VCaP (cell line): Measurements from ENCODE around the gene PLCL1.

ENCODE experiments used
- H3K27ac ChIP-seq: fragments of 450-650 bp; 2 replicates; pipeline ENCODE4 v1.5.1; 2017
- CTCF ChIP-seq: fragments of 450-650 bp; conservative IDR thresholded peaks from 2 replicates; pipeline ENCODE4 v1.5.1; 2017; ENCODE audit warnings: mild to moderate bottlenecking, moderate library complexity

Gene PLCL1

DNA sequence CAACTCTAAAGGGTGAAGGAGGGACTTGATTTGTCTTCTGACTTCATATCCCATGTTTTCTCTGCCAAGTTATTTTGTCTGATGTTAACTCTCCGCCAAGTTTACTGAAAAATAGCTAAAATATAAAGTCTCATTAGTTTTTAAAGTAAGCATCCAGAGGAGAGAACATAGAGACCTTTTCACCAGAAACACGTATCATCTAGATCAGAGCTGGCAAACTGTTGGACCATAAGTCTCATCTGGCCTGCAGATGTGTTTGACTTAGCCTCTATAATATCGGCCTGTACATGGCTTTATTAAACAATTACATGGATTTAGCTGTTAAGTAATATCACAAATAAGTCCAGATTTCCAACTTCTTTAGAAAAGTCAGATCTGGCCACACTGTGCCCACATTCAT lies 182.6 kb downstream of the PLCL1 start:
- no peak for TF ChIP-seq CTCF
- H3K27ac ChIP-seq, result no peak overlapping the region

- H3K27ac ChIP-seq, result no peak overlapping the region
These were observed 186.0 kb downstream of the PLCL1 start for GRCh38 chr2:197990356-197990755.

GRCh38 chr2:197992482-197993133 lies 188.2 kb downstream of the PLCL1 start:
- no peak for TF ChIP-seq CTCF
- no peak overlapping the region for H3K27ac ChIP-seq

More at GRCh38 chr2:197990356-197990755, 186.0 kb downstream of the PLCL1 start:
- no peak for TF ChIP-seq CTCF

GRCh38 chr2:197993363-197993762 lies 189.0 kb downstream of the PLCL1 start:
- TF ChIP-seq CTCF, result no peak
- H3K27ac ChIP-seq, result no peak overlapping the region

DNA sequence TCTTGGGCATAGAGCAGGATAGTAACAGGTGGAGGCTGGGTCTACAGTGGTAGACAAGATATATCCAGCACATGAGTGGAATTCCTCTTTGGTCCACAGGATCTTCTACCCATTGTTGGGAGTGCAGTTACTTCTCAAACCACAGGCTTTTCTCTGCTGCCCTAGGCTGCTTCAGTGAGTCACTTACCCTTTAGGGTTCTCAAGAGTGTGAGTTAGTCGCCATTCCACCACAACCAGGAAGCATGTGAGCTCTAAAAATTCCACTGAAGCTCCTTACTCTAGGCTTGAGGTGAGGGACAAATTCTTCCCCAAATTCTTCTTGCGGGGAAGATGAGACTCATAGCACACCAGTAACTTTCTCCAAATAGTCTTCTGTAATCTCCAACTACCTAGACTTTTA lies 189.4 kb downstream of the PLCL1 start:
- TF ChIP-seq CTCF, result no peak
- H3K27ac ChIP-seq, result no peak overlapping the region

DNA sequence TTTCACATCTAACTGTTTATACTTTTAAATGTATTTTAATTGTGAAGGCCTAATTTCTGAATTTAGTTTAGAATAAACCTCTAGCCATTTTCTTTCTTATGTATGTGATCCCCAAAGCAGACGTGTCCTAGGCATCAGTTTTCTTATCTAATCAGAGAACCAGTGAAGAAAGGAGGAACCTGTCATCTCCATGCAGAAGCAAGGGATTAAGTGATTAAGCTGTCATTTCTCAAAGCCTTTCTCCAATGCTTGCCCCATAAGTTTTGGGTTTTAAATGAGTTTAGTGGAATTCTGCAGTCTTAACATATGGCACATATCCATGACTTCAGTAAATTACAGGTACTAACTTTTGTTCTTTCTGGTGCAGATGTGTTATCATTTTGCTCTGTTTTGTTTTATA lies 190.4 kb downstream of the PLCL1 start:
- no peak for TF ChIP-seq CTCF
- no peak overlapping the region for H3K27ac ChIP-seq

GRCh38 chr2:197996583-197996982 lies 192.2 kb downstream of the PLCL1 start:
- TF ChIP-seq CTCF, result no peak
- H3K27ac ChIP-seq, result no peak overlapping the region
